ENCODE results near the gene COP1. TPM values are rescaled to one million over a fixed set of nuclear protein-coding genes. Genes with fewer than 3 reads are reported as not detected.
"Not testable (repeated sequence)": the region's sequence is repeated elsewhere in the genome, so short reads cannot be mapped to it uniquely, and the experiment has no call there.

The COP1 gene
- total RNA-seq, 1 donor from 2014 or later = 23.4 TPM

DNA sequence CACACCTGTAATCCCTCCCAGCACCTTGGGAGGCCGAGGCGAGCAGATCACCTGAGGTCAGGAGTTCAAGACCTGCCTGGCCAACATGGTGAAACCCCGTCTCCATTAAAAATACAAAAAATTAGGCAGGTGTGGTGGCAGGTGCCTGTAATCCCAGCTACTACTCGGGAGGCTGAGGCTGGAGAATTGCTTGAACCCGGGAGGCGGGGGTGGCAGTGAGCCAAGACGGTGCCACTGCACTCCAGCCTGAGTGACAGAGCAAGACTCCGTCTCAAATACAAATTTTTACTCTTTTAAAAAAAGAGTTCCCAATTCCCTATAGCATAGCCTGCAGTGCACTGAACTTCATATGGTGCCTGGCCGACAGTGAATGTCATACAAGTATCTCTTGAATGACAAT is 2.4 kb downstream of the COP1 start:
- ATAC-seq; DNase-seq (ENCODE audit: missing footprints); intact Hi-C loops (cut with DNase I): not testable (repeated sequence)

DNA sequence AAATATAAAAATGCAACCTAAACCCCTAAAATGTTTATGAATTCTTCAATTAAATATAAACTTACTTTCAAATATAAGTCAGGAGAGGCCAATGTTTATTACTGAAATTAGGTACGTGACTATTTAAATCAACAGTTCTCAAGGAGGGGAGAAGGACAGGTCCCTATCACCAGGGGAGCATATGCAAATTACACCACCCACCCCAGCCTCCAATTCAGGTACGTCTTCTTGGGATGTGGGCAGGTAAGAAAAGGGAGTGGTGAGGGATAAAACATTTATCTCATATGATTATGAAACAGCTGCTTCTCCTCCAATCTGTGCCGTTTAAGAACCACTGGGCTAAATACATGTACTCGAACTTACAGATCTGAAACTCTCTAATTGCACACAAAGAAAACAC is 3.4 kb downstream of the COP1 start:
- intact Hi-C loops (cut with DNase I) = no loop called here
- DNase-seq (ENCODE audit: missing footprints) (no peak), ATAC-seq (no peak)

DNA sequence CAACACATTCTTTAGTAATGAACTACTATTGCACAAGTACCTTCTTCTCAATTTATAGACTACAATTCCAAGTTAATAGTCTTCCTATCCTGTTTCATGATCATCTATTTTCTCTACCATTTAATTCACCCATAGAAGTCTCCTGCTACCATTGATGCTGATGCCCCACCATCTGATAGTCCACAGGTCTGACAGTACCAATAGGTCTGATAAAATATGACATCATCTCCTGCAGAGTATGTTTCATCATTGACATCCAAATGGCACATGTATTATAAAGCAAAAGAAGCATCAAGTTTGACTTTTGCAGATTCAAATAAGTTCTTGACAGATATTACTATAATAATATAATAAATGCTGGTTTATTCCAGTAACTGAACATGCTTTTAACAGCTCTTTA is 5.5 kb downstream of the COP1 start:
- no peak for DNase-seq (ENCODE audit: missing footprints)
- no peak for ATAC-seq
- intact Hi-C loops (cut with DNase I) = no loop called here

DNA sequence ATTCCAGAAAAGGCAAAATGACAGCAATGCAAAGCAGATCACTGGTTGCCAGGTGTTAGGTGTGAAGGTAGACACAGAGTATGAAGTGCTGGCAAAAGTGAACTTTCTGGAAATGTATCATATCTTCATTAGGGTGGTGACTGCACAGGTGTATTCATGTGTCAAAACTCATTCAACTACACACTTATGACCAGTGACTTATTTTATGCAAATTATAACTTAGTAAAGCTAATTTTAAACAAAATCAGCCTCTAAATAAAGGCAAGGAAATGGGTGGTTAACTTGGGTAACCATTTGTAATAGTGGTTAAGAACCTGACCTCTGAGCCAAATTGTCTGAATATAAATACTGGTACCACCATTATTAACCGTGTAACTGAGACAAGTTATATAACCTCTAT is 7.4 kb downstream of the COP1 start:
- ATAC-seq (no peak), DNase-seq (ENCODE audit: missing footprints) (no peak)
- intact Hi-C loops (cut with DNase I) = no loop called here

DNA sequence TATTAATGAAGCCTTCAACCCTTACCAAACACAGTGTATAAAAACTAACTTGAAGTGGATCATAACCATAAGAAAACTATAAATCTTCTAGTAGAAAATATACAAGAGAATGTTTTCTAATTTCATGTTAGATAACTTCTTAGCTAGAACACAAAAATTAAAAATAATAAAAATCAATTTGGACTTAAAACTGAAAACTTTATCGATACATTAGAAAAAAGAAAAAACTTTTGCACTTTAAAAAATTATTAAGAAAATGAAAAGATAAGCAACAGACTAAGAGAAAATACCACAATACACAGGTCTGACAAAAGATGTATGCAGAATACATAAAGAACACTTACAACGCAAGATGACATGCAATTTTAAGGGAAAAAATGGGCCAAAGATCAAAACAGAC is 8.7 kb downstream of the COP1 start:
- intact Hi-C loops (cut with DNase I) = no loop called here
- no peak for ATAC-seq
- no peak for DNase-seq (ENCODE audit: missing footprints)

DNA sequence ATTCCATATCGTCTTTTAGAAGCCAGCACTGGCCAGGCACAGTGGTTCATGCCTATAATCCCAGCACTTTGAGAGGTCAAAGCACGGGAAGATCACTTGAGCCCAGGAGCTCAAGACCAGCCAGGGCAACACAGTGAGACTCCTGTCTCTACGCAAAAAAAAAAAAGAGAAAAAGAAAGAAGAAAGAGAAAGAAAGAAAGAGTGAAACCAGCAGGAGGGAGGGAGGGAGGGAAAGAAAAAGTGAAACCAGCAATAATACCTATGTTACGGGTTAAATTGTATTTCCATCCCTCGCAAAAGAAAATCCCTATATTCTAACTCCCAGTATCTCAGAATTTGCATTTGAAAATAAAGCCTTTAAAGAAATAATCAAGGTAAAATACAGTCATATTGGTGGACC is 10.4 kb downstream of the COP1 start:
- no peak for ATAC-seq

DNA sequence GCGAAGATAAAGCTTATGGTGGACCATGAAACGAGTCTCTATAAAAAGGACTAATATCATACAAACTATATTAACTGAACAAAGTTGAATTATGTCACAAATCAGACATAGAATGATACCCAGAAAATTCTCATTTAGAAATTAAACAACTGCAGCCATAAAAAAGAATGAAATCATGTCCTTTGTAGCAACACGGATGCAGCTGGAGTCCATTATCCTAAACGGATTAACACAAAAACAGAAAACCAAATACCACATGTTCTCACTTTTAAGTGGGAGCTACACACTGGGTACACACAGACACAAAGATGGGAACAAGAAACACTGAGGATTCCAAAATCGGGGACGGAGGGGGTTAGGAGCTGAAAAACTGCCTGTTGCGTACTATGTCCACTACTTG is 11.5 kb downstream of the COP1 start:
- intact Hi-C loops (cut with DNase I) = no loop called here
- ATAC-seq (no peak), DNase-seq (ENCODE audit: missing footprints) (no peak)

More for the DNA sequence above, 10.4 kb downstream of the COP1 start:
- no peak for DNase-seq (ENCODE audit: missing footprints)
- intact Hi-C loops (cut with DNase I) = no loop called here

GRCh38 chr1:176193663-176194062 is 13.4 kb downstream of the COP1 start:
- intact Hi-C loops (cut with DNase I) = no loop called here

GRCh38 chr1:176193023-176193422 is 14.1 kb downstream of the COP1 start:
- intact Hi-C loops (cut with DNase I) = no loop called here

More at GRCh38 chr1:176193663-176194062, 13.4 kb downstream of the COP1 start:
- DNase-seq (ENCODE audit: missing footprints) = no peak
- no peak for ATAC-seq

DNA sequence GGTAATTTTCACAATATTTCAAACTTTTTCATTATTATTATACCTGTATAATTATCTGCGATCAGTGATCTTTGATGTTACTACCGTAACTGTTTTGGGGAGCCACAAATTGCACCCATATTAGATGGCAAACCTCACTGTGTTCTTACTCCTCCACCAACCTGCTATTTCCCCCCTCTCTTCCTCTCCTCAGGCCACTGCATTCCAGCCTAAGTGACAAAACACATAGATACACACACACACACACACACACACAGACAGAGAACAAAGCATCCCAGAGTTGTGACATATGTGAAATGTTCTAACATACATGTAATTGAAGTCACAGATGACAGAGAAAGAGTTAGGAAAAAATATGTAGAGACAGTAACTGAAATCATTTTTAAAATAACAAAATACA is 18.5 kb downstream of the COP1 start:
- DNase-seq (ENCODE audit: missing footprints) = no peak
- intact Hi-C loops (cut with DNase I) = no loop called here
- ATAC-seq = no peak

More at GRCh38 chr1:176193023-176193422, 14.1 kb downstream of the COP1 start:
- DNase-seq (ENCODE audit: missing footprints) (no peak), ATAC-seq (no peak)

GRCh38 chr1:176187001-176187400 is 20.1 kb downstream of the COP1 start:
- ATAC-seq (no peak), DNase-seq (ENCODE audit: missing footprints) (no peak)
- intact Hi-C loops (cut with DNase I) = no loop called here

- ATAC-seq = no peak
These were observed 23.5 kb downstream of the COP1 start for GRCh38 chr1:176183618-176184017.

GRCh38 chr1:176178316-176178715 is 28.8 kb downstream of the COP1 start:
- ATAC-seq (no peak), DNase-seq (ENCODE audit: missing footprints) (no peak)
- intact Hi-C loops (cut with DNase I) = no loop called here

More at GRCh38 chr1:176183618-176184017, 23.5 kb downstream of the COP1 start:
- intact Hi-C loops (cut with DNase I) = no loop called here
- DNase-seq (ENCODE audit: missing footprints) = no peak

- intact Hi-C loops (cut with DNase I) = no loop called here
- ATAC-seq (no peak), DNase-seq (ENCODE audit: missing footprints) (no peak)
These were observed 29.3 kb downstream of the COP1 start for GRCh38 chr1:176177764-176178163.

DNA sequence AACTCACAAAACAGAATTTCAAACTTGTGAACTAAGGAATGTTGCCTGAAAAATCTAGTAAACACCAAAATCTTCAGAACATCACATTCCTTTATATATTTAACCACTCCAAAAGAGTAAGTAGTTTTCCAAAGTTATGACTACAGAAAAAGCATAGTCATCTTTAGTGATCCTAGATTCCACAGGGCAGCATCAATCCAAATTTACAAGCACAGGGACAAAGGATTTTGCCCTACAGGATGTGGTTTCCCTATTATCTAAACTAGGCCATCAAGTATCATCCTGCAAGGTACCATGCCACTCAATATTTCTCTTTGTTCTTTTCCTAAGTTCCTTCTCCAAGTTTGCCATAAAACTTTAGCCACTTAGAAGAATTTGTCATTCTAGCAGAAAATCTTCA is 33.0 kb downstream of the COP1 start:
- ATAC-seq (no peak), DNase-seq (ENCODE audit: missing footprints) (no peak)
- intact Hi-C loops (cut with DNase I) = no loop called here

- intact Hi-C loops (cut with DNase I) = no loop called here
- DNase-seq (ENCODE audit: missing footprints) = no peak
- ATAC-seq = no peak
These were observed 34.9 kb downstream of the COP1 start for GRCh38 chr1:176172215-176172614.

DNA sequence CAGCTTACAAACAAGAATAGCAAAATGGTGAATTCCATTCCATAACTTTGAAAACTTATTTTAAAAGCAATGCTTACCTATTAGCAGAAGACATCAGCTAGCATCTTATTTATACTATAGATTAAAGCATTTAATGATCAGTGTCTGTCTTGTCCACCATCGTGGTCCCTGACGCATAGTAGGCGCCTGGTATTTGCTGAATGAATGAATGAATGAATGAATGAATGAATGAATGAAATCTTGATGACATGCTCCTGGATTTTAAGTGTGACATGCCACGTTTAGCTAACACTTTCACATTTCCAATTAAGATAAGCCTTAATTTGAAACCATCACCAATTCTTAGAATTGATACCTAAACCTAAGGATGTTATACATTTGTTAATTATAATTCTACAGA is 39.9 kb downstream of the COP1 start:
- intact Hi-C loops (cut with DNase I) = no loop called here
- ATAC-seq (no peak), DNase-seq (ENCODE audit: missing footprints) (no peak)

DNA sequence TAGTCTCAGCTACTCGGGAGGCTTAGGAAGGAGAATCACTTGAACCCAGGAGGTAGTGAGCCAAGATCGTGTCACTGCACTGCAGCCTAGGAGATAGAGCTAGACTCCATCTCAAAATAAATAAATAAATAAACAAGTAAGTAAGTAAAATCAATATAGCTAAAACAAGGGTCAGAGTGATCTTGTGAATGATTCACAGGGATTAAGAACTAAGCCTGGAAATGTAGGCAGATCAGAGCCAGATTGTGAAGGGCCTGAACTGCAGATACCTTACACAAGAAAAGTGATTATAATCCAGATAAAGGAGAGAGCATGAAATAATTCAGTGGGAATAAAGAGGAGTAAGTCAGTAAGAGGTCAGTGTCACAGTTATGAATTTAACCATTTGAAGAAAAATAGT is 41.5 kb downstream of the COP1 start:
- intact Hi-C loops (cut with DNase I) = no loop called here
- ATAC-seq (no peak), DNase-seq (ENCODE audit: missing footprints) (no peak)

GRCh38 chr1:176164014-176164678 is 42.9 kb downstream of the COP1 start:
- intact Hi-C loops (cut with DNase I) = no loop called here
- ATAC-seq (no peak), DNase-seq (ENCODE audit: missing footprints) (no peak)

DNA sequence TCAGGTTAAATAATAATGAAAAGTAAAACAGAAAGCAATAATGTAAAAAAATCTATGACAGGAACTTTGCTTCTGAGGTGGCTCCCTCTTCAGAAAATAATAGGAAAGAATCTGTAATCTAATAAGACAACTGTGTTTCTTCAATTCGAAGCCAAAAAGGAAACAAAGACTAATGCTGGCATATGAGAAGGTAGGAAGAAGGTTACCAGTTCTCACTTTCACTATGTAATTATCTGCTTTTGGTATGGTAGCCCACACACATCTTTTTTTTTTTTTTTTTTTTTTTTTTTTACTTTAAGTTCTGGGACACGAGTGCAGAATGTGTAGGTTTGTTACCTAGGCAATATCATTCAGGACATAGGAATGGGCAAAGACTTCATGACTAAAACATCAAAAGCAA is 47.1 kb downstream of the COP1 start:
- ATAC-seq (no peak), DNase-seq (ENCODE audit: missing footprints) (no peak)
- intact Hi-C loops (cut with DNase I) = no loop called here

DNA sequence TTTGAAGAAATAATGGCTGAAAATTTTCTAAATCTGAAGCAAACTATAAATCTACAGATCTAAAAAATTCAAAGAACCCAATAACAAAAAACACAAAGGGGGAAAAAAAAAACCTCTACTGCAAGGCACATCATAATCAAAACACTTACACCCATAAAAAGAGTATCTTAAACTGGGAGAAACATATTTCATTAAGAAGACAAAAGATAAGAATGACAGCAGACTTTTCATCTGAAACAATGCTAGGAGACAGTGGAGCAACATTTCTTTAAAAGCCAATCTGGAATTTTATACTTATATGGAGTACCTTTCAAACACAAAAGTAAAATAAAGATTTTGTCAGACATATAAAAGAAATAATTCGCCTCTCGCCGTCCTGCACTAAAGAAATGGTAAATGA is 49.1 kb downstream of the COP1 start:
- no peak for DNase-seq (ENCODE audit: missing footprints)
- intact Hi-C loops (cut with DNase I) = no loop called here
- no peak for ATAC-seq
